Stomach (tissue), 4 donors: ENCODE results near the gene ZC3HAV1.
"Not testable (repeated sequence)": the region's sequence is repeated elsewhere in the genome, so short reads cannot be mapped to it uniquely, and the experiment has no call there.

Experiments
- POLR2AphosphoS5 ChIP-seq, 3 donors: sonication (generic); formaldehyde crosslinking; IDR thresholded peaks; one replicate each; pipeline ENCODE4 v1.6.1; 2016; ENCODE audit warnings: antibody characterized with exemption in 3 of 3
- TF ChIP-seq, protein P1 (sequence below), 7 experiments: fragments of 450-650 bp in 4 of 7; fragments of 200-600 bp in 3 of 7; sonication (generic) in 3 of 7; IDR thresholded peaks; one replicate each; pipeline ENCODE4 v1.5.1; 2016 to 2019; ENCODE audit warnings: antibody characterized with exemption in 7 of 7, control low read depth in 2 of 7, mild to moderate bottlenecking in 1 of 7

- TF ChIP-seq, protein P1, sequence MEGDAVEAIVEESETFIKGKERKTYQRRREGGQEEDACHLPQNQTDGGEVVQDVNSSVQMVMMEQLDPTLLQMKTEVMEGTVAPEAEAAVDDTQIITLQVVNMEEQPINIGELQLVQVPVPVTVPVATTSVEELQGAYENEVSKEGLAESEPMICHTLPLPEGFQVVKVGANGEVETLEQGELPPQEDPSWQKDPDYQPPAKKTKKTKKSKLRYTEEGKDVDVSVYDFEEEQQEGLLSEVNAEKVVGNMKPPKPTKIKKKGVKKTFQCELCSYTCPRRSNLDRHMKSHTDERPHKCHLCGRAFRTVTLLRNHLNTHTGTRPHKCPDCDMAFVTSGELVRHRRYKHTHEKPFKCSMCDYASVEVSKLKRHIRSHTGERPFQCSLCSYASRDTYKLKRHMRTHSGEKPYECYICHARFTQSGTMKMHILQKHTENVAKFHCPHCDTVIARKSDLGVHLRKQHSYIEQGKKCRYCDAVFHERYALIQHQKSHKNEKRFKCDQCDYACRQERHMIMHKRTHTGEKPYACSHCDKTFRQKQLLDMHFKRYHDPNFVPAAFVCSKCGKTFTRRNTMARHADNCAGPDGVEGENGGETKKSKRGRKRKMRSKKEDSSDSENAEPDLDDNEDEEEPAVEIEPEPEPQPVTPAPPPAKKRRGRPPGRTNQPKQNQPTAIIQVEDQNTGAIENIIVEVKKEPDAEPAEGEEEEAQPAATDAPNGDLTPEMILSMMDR (IDR thresholded peaks at IDR 0.05), result not testable (repeated sequence)
- TF ChIP-seq POLR2AphosphoS5 (IDR thresholded peaks at IDR 0.05), result not testable (repeated sequence)
Measured at GRCh38 chr7:139093512-139093911, 16.0 kb downstream of the ZC3HAV1 start.
